GM19043 (cell line): ENCODE data around the gene ADAP1.

Experiments used
- ATAC-seq: cut with Tn5 transposase; IDR thresholded peaks from one replicate; pipeline ENCODE4 v1.9.1; 2021; ENCODE audit warnings: low read depth; ENCODE audit not compliant: unreplicated experiment

The ADAP1 gene

GRCh38 chr7:976901-977325, 22.4 kb upstream of the ADAP1 start:
- ATAC-seq: no peak

- ATAC-seq: no peak
Measured at GRCh38 chr7:975702-976473, 21.4 kb upstream of the ADAP1 start.

GRCh38 chr7:974820-975681, 20.6 kb upstream of the ADAP1 start, which contains the start of gene COX19:
TSS of gene COX19 (minus strand) at chr7:975549. CDS start at chr7:975509, 40 bp downstream.
- peak; percentile 49 for ATAC-seq

- ATAC-seq: no peak
Measured at GRCh38 chr7:974172-974571, 19.7 kb upstream of the ADAP1 start.

- no peak for ATAC-seq
Measured at GRCh38 chr7:973312-973711, 18.8 kb upstream of the ADAP1 start.

GRCh38 chr7:972676-973309, 18.3 kb upstream of the ADAP1 start:
- no peak for ATAC-seq

- ATAC-seq: no peak
Measured at GRCh38 chr7:972110-972509, 17.6 kb upstream of the ADAP1 start.

- no peak for ATAC-seq
Measured at GRCh38 chr7:970744-971143, 16.3 kb upstream of the ADAP1 start.

- no peak for ATAC-seq
Measured at GRCh38 chr7:969403-969802, 14.9 kb upstream of the ADAP1 start.

- ATAC-seq: no peak
Measured at GRCh38 chr7:968205-969105, 14.0 kb upstream of the ADAP1 start.

- ATAC-seq: no peak
Measured at GRCh38 chr7:967361-968082, 13.0 kb upstream of the ADAP1 start.

- no peak for ATAC-seq
Measured at GRCh38 chr7:966291-967069, 12.0 kb upstream of the ADAP1 start.

- no peak for ATAC-seq
Measured at GRCh38 chr7:964401-965231, 10.1 kb upstream of the ADAP1 start.

GRCh38 chr7:963236-964078, 9.0 kb upstream of the ADAP1 start:
- ATAC-seq: no peak

- no peak for ATAC-seq
Measured at GRCh38 chr7:962401-963081, 8.1 kb upstream of the ADAP1 start.
